ENCODE measurements around the gene RRP36.

The RRP36 gene

DNA sequence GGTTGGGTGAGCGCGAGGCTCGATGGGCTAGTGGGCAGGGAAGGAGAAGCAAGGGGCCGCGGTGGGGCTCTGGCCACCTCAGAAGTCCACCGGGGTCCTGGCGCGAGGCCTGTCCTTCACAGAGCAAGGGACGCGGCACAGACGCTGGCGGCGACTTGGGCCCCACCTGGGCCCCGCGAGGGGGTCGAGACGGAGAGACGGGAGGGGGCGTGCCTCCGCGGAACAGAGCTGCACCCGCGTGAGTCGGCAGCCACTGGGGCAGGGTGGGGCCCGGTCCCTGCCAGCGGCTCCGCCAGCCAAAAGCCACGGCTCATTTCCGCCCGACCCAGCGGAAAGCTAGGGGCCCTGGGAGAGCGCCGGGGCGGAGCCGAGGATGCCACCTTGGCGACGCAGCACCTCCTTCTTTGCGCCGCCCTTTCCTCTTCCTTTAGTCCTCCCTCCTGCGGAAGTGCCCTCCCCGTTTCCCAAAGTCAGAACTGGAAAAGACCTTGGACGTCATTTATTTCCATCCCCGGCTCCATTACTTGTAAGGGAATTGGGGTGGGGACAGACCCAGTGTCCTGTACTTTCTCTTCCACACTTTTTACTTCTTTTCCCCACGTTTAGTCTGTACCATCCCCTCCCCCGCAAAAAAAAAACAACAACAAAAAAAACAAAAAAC, 32.3 kb downstream of the RRP36 start, which contains the start of gene CUL7 (continued):
- TF ChIP-seq ZNF157 (tag by site-specific recombination; IDR thresholded peaks at IDR 0.05) (no peak), ZNF549 (tag by site-specific recombination; IDR thresholded peaks at IDR 0.05) (no peak), SALL2 (tag by site-specific recombination; IDR thresholded peaks at IDR 0.05; ENCODE audit: borderline replicate concordance) (no peak), ZNF785 (tag by site-specific recombination; IDR thresholded peaks at IDR 0.05) (0 out of 2 replicates have a peak, but pooled peaks have one; percentile 41), ZNF624 (tag by site-specific recombination; IDR thresholded peaks at IDR 0.05) (no peak), ZBTB17 (tag by site-specific recombination; IDR thresholded peaks at IDR 0.05) (peak; percentile 59), ZNF175 (tag by site-specific recombination; IDR thresholded peaks at IDR 0.05) (no peak), ZXDB (tag by site-specific recombination; IDR thresholded peaks at IDR 0.05) (peak; percentile 73), ZNF174 (tag by site-specific recombination; IDR thresholded peaks at IDR 0.05) (no peak), ZNF391 (tag by site-specific recombination; IDR thresholded peaks at IDR 0.05; ENCODE audit: borderline replicate concordance, low read depth) (no peak; the same call in 1 of the 2 replicates), ZNF654 (tag by site-specific recombination; IDR thresholded peaks at IDR 0.05; ENCODE audit: low read depth) (no peak), ZNF132 (tag by site-specific recombination; IDR thresholded peaks at IDR 0.05; ENCODE audit: borderline replicate concordance) (no peak), ZNF544 (tag by site-specific recombination; IDR thresholded peaks at IDR 0.05) (no peak), HOXA7 (CRISPR knock-in tag; IDR thresholded peaks at IDR 0.05; ENCODE audit: borderline replicate concordance) (no peak), ZNF140 (tag by site-specific recombination; IDR thresholded peaks at IDR 0.05) (no peak), WT1 (tag by site-specific recombination; IDR thresholded peaks at IDR 0.05) (no peak), ZNF792 (tag by site-specific recombination; IDR thresholded peaks at IDR 0.05) (no peak), ZNF433 (tag by site-specific recombination; IDR thresholded peaks at IDR 0.05; ENCODE audit: low read depth) (no peak), ZFP3 (tag by site-specific recombination; IDR thresholded peaks at IDR 0.05; ENCODE audit: low read depth) (no peak), ZFP37 (tag by site-specific recombination; IDR thresholded peaks at IDR 0.05) (peak; percentile 84; the same call in 1 of the 2 replicates), ZNF571 (tag by site-specific recombination; IDR thresholded peaks at IDR 0.05) (no peak), ZNF514 (tag by site-specific recombination; IDR thresholded peaks at IDR 0.05) (no peak), ZNF664 (tag by site-specific recombination; IDR thresholded peaks at IDR 0.05) (no peak), FEZF1 (tag by site-specific recombination; IDR thresholded peaks at IDR 0.05) (peak; percentile 94), ZFP69B (tag by site-specific recombination; IDR thresholded peaks at IDR 0.05) (peak; percentile 99), ZNF560 (tag by site-specific recombination; IDR thresholded peaks at IDR 0.05; ENCODE audit: borderline replicate concordance) (no peak), GLIS2 (tag by site-specific recombination; IDR thresholded peaks at IDR 0.05) (peak; percentile 98), KLF1 (tag by site-specific recombination; IDR thresholded peaks at IDR 0.05) (peak; percentile 89), ZNF677 (tag by site-specific recombination; IDR thresholded peaks at IDR 0.05) (no peak)
- TF ChIP-seq, protein P1, sequence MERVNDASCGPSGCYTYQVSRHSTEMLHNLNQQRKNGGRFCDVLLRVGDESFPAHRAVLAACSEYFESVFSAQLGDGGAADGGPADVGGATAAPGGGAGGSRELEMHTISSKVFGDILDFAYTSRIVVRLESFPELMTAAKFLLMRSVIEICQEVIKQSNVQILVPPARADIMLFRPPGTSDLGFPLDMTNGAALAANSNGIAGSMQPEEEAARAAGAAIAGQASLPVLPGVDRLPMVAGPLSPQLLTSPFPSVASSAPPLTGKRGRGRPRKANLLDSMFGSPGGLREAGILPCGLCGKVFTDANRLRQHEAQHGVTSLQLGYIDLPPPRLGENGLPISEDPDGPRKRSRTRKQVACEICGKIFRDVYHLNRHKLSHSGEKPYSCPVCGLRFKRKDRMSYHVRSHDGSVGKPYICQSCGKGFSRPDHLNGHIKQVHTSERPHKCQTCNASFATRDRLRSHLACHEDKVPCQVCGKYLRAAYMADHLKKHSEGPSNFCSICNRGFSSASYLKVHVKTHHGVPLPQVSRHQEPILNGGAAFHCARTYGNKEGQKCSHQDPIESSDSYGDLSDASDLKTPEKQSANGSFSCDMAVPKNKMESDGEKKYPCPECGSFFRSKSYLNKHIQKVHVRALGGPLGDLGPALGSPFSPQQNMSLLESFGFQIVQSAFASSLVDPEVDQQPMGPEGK (tag by site-specific recombination; IDR thresholded peaks at IDR 0.05) = peak; percentile 93
- TF ChIP-seq, protein P2, sequence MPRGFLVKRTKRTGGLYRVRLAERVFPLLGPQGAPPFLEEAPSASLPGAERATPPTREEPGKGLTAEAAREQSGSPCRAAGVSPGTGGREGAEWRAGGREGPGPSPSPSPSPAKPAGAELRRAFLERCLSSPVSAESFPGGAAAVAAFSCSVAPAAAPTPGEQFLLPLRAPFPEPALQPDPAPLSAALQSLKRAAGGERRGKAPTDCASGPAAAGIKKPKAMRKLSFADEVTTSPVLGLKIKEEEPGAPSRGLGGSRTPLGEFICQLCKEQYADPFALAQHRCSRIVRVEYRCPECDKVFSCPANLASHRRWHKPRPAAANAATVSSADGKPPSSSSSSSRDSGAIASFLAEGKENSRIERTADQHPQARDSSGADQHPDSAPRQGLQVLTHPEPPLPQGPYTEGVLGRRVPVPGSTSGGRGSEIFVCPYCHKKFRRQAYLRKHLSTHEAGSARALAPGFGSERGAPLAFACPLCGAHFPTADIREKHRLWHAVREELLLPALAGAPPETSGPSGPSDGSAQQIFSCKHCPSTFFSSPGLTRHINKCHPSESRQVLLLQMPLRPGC (tag by site-specific recombination; IDR thresholded peaks at IDR 0.05) = 0 out of 2 replicates have a peak, but pooled peaks have one; percentile 33
- TF ChIP-seq, protein P3, sequence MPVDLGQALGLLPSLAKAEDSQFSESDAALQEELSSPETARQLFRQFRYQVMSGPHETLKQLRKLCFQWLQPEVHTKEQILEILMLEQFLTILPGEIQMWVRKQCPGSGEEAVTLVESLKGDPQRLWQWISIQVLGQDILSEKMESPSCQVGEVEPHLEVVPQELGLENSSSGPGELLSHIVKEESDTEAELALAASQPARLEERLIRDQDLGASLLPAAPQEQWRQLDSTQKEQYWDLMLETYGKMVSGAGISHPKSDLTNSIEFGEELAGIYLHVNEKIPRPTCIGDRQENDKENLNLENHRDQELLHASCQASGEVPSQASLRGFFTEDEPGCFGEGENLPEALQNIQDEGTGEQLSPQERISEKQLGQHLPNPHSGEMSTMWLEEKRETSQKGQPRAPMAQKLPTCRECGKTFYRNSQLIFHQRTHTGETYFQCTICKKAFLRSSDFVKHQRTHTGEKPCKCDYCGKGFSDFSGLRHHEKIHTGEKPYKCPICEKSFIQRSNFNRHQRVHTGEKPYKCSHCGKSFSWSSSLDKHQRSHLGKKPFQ (tag by site-specific recombination; IDR thresholded peaks at IDR 0.05) = peak; percentile 27; the same call in 1 of the 2 replicates
- TF ChIP-seq, protein P4, sequence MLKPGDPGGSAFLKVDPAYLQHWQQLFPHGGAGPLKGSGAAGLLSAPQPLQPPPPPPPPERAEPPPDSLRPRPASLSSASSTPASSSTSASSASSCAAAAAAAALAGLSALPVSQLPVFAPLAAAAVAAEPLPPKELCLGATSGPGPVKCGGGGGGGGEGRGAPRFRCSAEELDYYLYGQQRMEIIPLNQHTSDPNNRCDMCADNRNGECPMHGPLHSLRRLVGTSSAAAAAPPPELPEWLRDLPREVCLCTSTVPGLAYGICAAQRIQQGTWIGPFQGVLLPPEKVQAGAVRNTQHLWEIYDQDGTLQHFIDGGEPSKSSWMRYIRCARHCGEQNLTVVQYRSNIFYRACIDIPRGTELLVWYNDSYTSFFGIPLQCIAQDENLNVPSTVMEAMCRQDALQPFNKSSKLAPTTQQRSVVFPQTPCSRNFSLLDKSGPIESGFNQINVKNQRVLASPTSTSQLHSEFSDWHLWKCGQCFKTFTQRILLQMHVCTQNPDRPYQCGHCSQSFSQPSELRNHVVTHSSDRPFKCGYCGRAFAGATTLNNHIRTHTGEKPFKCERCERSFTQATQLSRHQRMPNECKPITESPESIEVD (tag by site-specific recombination; IDR thresholded peaks at IDR 0.05) = no peak
- TF ChIP-seq, protein P5, sequence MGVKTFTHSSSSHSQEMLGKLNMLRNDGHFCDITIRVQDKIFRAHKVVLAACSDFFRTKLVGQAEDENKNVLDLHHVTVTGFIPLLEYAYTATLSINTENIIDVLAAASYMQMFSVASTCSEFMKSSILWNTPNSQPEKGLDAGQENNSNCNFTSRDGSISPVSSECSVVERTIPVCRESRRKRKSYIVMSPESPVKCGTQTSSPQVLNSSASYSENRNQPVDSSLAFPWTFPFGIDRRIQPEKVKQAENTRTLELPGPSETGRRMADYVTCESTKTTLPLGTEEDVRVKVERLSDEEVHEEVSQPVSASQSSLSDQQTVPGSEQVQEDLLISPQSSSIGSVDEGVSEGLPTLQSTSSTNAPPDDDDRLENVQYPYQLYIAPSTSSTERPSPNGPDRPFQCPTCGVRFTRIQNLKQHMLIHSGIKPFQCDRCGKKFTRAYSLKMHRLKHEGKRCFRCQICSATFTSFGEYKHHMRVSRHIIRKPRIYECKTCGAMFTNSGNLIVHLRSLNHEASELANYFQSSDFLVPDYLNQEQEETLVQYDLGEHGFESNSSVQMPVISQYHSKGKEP (tag by site-specific recombination; IDR thresholded peaks at IDR 0.05) = peak; percentile 34; the same call in 1 of the 2 replicates
